ENCODE measurements around the gene MYMX. TPM values are rescaled to one million over a fixed set of nuclear protein-coding genes. Genes with fewer than 3 reads are reported as not detected.

MYMX gene
- total RNA-seq, 2 experiments from 2014 or later, result not detected

GRCh38 chr6:44169886-44170570 lies 46.7 kb upstream of the MYMX start:
- no peaks in the 10 kb centered on the region for H3K9me3 Mint-ChIP-seq
- peaks cover 9 to 16% of the 10 kb centered on the region in 2 experiments for H3K27me3 ChIP-seq (ENCODE audit: control insufficient read depth in 1 of 2, insufficient read depth in 2 of 2, low read length in 2 of 2)
- H3K4me1 ChIP-seq (ENCODE audit: insufficient read depth, low read length), result peaks cover 4% of the 10 kb centered on the region
- no peaks in the 10 kb centered on the region for H3K36me3 ChIP-seq (ENCODE audit: insufficient read depth, low read length)
- POLR2A ChIA-PET, result no interaction called here
- intact Hi-C loops (cut with DNase I, micrococcal nuclease), result loop anchor here (5.0 kb wide), 2 partner anchors 87 to 287 kb away; partner anchors contain the start of gene SLC35B2 (in 1 of the 2)
- CTCF ChIA-PET, result no interaction called here
- H3K36me3 Mint-ChIP-seq (ENCODE audit: low read depth), result no peaks in the 10 kb centered on the region
- no peak for ATAC-seq (ENCODE audit: poor library complexity)
- no peak overlapping the region for H3K4me3 ChIP-seq (ENCODE audit: low read length)
- no peak overlapping the region for H3K27ac Mint-ChIP-seq
- H3K4me3 Mint-ChIP-seq, result no peak overlapping the region
- TF ChIP-seq CTCF (IDR thresholded peaks at IDR 0.05), result no peak
- peaks cover 18% of the 10 kb centered on the region for H3K4me1 Mint-ChIP-seq (ENCODE audit: low read depth)
- no peaks in the 10 kb centered on the region for H3K27me3 Mint-ChIP-seq
- no peak overlapping the region for H3K27ac ChIP-seq (ENCODE audit: low read depth in 1 of 2, low read length in 2 of 2)
- no peak for DNase-seq
- no peaks in the 10 kb centered on the region for H3K9me3 ChIP-seq (ENCODE audit: control insufficient read depth in 1 of 2, insufficient read depth in 1 of 2, low read length in 2 of 2)

GRCh38 chr6:44171899-44172546 lies 44.7 kb upstream of the MYMX start:
- H3K27me3 Mint-ChIP-seq, result no peaks in the 10 kb centered on the region
- peaks cover 18% of the 10 kb centered on the region for H3K4me1 Mint-ChIP-seq (ENCODE audit: low read depth)
- intact Hi-C loops (cut with DNase I, micrococcal nuclease), result loop anchor here (1.0 to 5.0 kb wide), 6 partner anchors 66 to 285 kb away; partner anchors contain the start of gene SLC35B2 (in 1 of the 2)
- ATAC-seq (ENCODE audit: poor library complexity) (peak; percentile 48), DNase-seq (no peak)
- no peaks in the 10 kb centered on the region for H3K36me3 Mint-ChIP-seq (ENCODE audit: low read depth)
- Histone ChIP-seq H3K27me3 (ENCODE audit: control insufficient read depth in 1 of 2, insufficient read depth in 2 of 2, low read length in 2 of 2) (peaks cover 5 to 16% of the 10 kb centered on the region in 2 experiments), H3K9me3 (ENCODE audit: control insufficient read depth in 1 of 2, insufficient read depth in 1 of 2, low read length in 2 of 2) (no peaks in the 10 kb centered on the region), H3K27ac (ENCODE audit: low read depth in 1 of 2, low read length in 2 of 2) (no peak overlapping the region), H3K4me3 (ENCODE audit: low read length) (no peak overlapping the region), H3K4me1 (ENCODE audit: insufficient read depth, low read length) (peaks cover 10% of the 10 kb centered on the region), H3K36me3 (ENCODE audit: insufficient read depth, low read length) (no peaks in the 10 kb centered on the region)
- ChIA-PET POLR2A (interaction anchor here (1.0 to 1.8 kb wide), 3 partner anchors 53 to 75 kb away, joined by 3 to 9 read pairs (median 3); partner anchors contain the start of gene HSP90AB1), CTCF (interaction anchor here (1.1 to 1.3 kb wide), 2 partner anchors 17 to 93 kb away, joined by 3 to 4 read pairs; no protein-coding TSS in a partner anchor)
- H3K4me3 Mint-ChIP-seq, result peak overlapping the region; percentile 72
- peak overlapping the region; percentile 57 for H3K27ac Mint-ChIP-seq
- no peaks in the 10 kb centered on the region for H3K9me3 Mint-ChIP-seq
- TF ChIP-seq CTCF (IDR thresholded peaks at IDR 0.05), result no peak

- Mint-ChIP-seq H3K4me3 (peak overlapping the region; percentile 23), H3K4me1 (ENCODE audit: low read depth) (peaks cover 18% of the 10 kb centered on the region), H3K9me3 (no peaks in the 10 kb centered on the region), H3K27ac (no peak overlapping the region), H3K27me3 (no peaks in the 10 kb centered on the region), H3K36me3 (ENCODE audit: low read depth) (no peaks in the 10 kb centered on the region)
- ChIA-PET POLR2A (interaction anchor here (1.0 to 1.8 kb wide), 3 partner anchors 52 to 74 kb away, joined by 3 to 9 read pairs (median 3); partner anchors contain the start of gene HSP90AB1), CTCF (interaction anchor here (1.1 to 1.3 kb wide), 3 partner anchors 18 to 166 kb away, joined by 3 to 4 read pairs (median 3); no protein-coding TSS in a partner anchor)
- ATAC-seq (ENCODE audit: poor library complexity) (peak; percentile 89), DNase-seq (peak; percentile 62 to 84 (median 72))
- H3K27ac ChIP-seq (ENCODE audit: low read depth in 1 of 2, low read length in 2 of 2), result no peak overlapping the region
- H3K27me3 ChIP-seq (ENCODE audit: control insufficient read depth in 1 of 2, insufficient read depth in 2 of 2, low read length in 2 of 2), result peaks cover 5 to 16% of the 10 kb centered on the region in 2 experiments
- TF ChIP-seq CTCF (IDR thresholded peaks at IDR 0.05), result peak; percentile 90
- intact Hi-C loops (cut with DNase I, micrococcal nuclease), result loop anchor here (1.0 to 5.0 kb wide), 6 partner anchors 65 to 284 kb away; partner anchors contain the start of gene SLC35B2 (in 1 of the 2)
- H3K4me3 ChIP-seq (ENCODE audit: low read length), result no peak overlapping the region
- H3K4me1 ChIP-seq (ENCODE audit: insufficient read depth, low read length), result peaks cover 13% of the 10 kb centered on the region
- H3K9me3 ChIP-seq (ENCODE audit: control insufficient read depth in 1 of 2, insufficient read depth in 1 of 2, low read length in 2 of 2), result no peaks in the 10 kb centered on the region
- no peaks in the 10 kb centered on the region for H3K36me3 ChIP-seq (ENCODE audit: insufficient read depth, low read length)
Observed at GRCh38 chr6:44172731-44173500, 43.8 kb upstream of the MYMX start.

Measured in CD4-positive, alpha-beta T cell (primary cell).